Tibial artery (tissue), 4 donors: Measurements from ENCODE around the gene MTCP1.
A peak's percentile ranks its signal among the peaks of the same experiment; 100 is the strongest.

Experiments used
- DNase-seq, 2 donors: peaks; one replicate each; pipeline ENCODE4 v3.0.0-alpha.2; 2019
- H3K27ac ChIP-seq, 2 donors: fragments of 200-600 bp; sonication (generic) in 1 of 2; 1 replicate in 1 of 2; 2 replicates in 1 of 2; pipeline ENCODE4 v1.5.1; 2018 to 2019; ENCODE audit warnings: mild to moderate bottlenecking in 1 of 2
- H3K27me3 ChIP-seq, 2 donors: fragments of 200-600 bp; sonication (generic) in 1 of 2; one replicate each; pipeline versions ENCODE4 v1.5.1 to v1.6.0; 2016 to 2019
- H3K36me3 ChIP-seq, 3 donors: fragments of 200-600 bp; sonication (generic) in 2 of 3; one replicate each; pipeline ENCODE4 v1.5.1; 2016 to 2019; ENCODE audit warnings: mild to moderate bottlenecking in 2 of 3
- H3K4me1 ChIP-seq, 4 donors: fragments of 200-600 bp; sonication (generic) in 2 of 4; 1 replicate in 3 of 4; 2 replicates in 1 of 4; pipeline ENCODE4 v1.5.1; 2016 to 2019
- H3K4me3 ChIP-seq, 2 donors: fragments of 200-600 bp; sonication (generic) in 1 of 2; 1 replicate in 1 of 2; 2 replicates in 1 of 2; pipeline ENCODE4 v1.5.1; 2018 to 2019; ENCODE audit warnings: mild to moderate bottlenecking in 2 of 2
- H3K9me3 ChIP-seq, 3 donors: fragments of 200-600 bp; sonication (generic) in 1 of 3; one replicate each; pipeline ENCODE4 v1.5.1; 2016 to 2019
- CTCF ChIP-seq, 2 experiments: fragments of 200-600 bp in 1 of 2; fragments of 450-650 bp in 1 of 2; IDR thresholded peaks; one replicate each; pipeline ENCODE4 v1.5.1; 2017 to 2019; ENCODE audit warnings: antibody characterized with exemption in 2 of 2, mild to moderate bottlenecking in 1 of 2, moderate library complexity in 1 of 2
- intact Hi-C: fragments of 100-400 bp; cut with DNase I; formaldehyde crosslinking; loops from one replicate; pipeline ENCODE4 v1.15.0; 2023; ENCODE audit warnings: low total_unique reads

MTCP1 gene

GRCh38 chrX:155026727-155027508, 44.0 kb downstream of the MTCP1 start, which contains the start of gene FUNDC2:
Gene FUNDC2, plus strand, starts transcription at chrX:155026844. Its CDS starts 95 bp downstream, at chrX:155026939.
- DNase-seq, result peak; percentile 90 to 97
- Histone ChIP-seq H3K4me3 (peak within 1 kb of the TSS; percentile 69 to 77), H3K27me3 (no peaks in the 10 kb centered on the region), H3K9me3 (no peaks in the 10 kb centered on the region), H3K4me1 (peaks cover 0 to 14% (median 0%) of the 10 kb centered on the region in 4 donors), H3K27ac (peak within 1 kb of the TSS; percentile 95), H3K36me3 (no peaks in the 10 kb centered on the region)
- no peak for TF ChIP-seq CTCF (IDR thresholded peaks at IDR 0.05)
- intact Hi-C loops, result no loop called here

GRCh38 chrX:155026420-155026726, 44.6 kb downstream of the MTCP1 start:
- Histone ChIP-seq H3K27me3 (no peaks in the 10 kb centered on the region), H3K4me1 (peaks cover 0 to 14% (median 0%) of the 10 kb centered on the region in 4 donors), H3K27ac (peak overlapping the region; percentile 95), H3K9me3 (no peaks in the 10 kb centered on the region), H3K36me3 (no peaks in the 10 kb centered on the region), H3K4me3 (peak overlapping the region; percentile 69 to 77)
- intact Hi-C loops, result no loop called here
- TF ChIP-seq CTCF (IDR thresholded peaks at IDR 0.05), result no peak
- no peak for DNase-seq

- Histone ChIP-seq H3K27me3 (no peaks in the 10 kb centered on the region), H3K27ac (no peak overlapping the region), H3K4me1 (peaks cover 0 to 12% (median 0%) of the 10 kb centered on the region in 4 donors), H3K36me3 (no peaks in the 10 kb centered on the region), H3K4me3 (no peak overlapping the region), H3K9me3 (no peaks in the 10 kb centered on the region)
- DNase-seq, result no peak
- no peak for TF ChIP-seq CTCF (IDR thresholded peaks at IDR 0.05)
- intact Hi-C loops, result no loop called here
These were observed 46.8 kb downstream of the MTCP1 start for GRCh38 chrX:155023907-155024833.

- DNase-seq, result no peak
- Histone ChIP-seq H3K36me3 (no peaks in the 10 kb centered on the region), H3K9me3 (no peaks in the 10 kb centered on the region), H3K4me3 (no peak within 1 kb of the TSS), H3K27ac (no peak within 1 kb of the TSS), H3K27me3 (no peaks in the 10 kb centered on the region), H3K4me1 (no peaks in the 10 kb centered on the region)
- no peak for TF ChIP-seq CTCF (IDR thresholded peaks at IDR 0.05)
- intact Hi-C loops, result no loop called here
These were observed 48.4 kb downstream of the MTCP1 start, which contains the start of gene F8 for GRCh38 chrX:155022585-155022984. Gene F8, minus strand, starts transcription at chrX:155022723. Its CDS starts 171 bp downstream, at chrX:155022552.

- H3K27ac ChIP-seq, result no peak overlapping the region
- intact Hi-C loops, result no loop called here
- no peaks in the 10 kb centered on the region for H3K27me3 ChIP-seq
- no peaks in the 10 kb centered on the region for H3K9me3 ChIP-seq
- TF ChIP-seq CTCF (IDR thresholded peaks at IDR 0.05), result no peak
- H3K4me1 ChIP-seq, result no peaks in the 10 kb centered on the region
- no peaks in the 10 kb centered on the region for H3K36me3 ChIP-seq
- H3K4me3 ChIP-seq, result no peak overlapping the region
- no peak for DNase-seq
These were observed 50.3 kb downstream of the MTCP1 start for GRCh38 chrX:155020591-155020990.
